ENCODE measurements around the gene STXBP4. TPM values are rescaled to one million over a fixed set of nuclear protein-coding genes. Genes with fewer than 3 reads are reported as not detected.

STXBP4 gene
- total and polyA plus RNA-seq, 7 experiments from 2014 or later = 3.2 to 12.1 (median 8.6) TPM

GRCh38 chr17:55005520-55005919, 37.0 kb downstream of the STXBP4 start:
- ChIA-PET POLR2A (no interaction called here), CTCF (interaction anchor here (1.3 kb wide), 2 partner anchors 12 to 14 kb away, joined by 3 to 9 read pairs; no protein-coding TSS in a partner anchor)
- no peaks in the 10 kb centered on the region for H3K4me1 ChIP-seq (ENCODE audit: control insufficient read depth in 2 of 2, insufficient read depth in 2 of 2, low read length in 2 of 2)
- H3K27me3 ChIP-seq (ENCODE audit: control insufficient read depth in 2 of 2, insufficient read depth in 2 of 2, low read length in 2 of 2) = peaks cover 0 to 3% of the 10 kb centered on the region in 2 donors
- Mint-ChIP-seq H3K4me3 (no peak overlapping the region), H3K36me3 (peaks cover 0 to 17% (median 10%) of the 10 kb centered on the region in 5 donors), H3K4me1 (peaks cover 0 to 2% (median 0%) of the 10 kb centered on the region in 7 donors), H3K27me3 (no peaks in the 10 kb centered on the region), H3K27ac (no peak overlapping the region), H3K9me3 (no peaks in the 10 kb centered on the region)
- DNase-seq (peak in 3 of 9 donors; percentile 1 to 3 (median 2)), ATAC-seq (no peak)
- no peaks in the 10 kb centered on the region for H3K36me3 ChIP-seq (ENCODE audit: control insufficient read depth in 2 of 3, insufficient read depth in 3 of 3, low read length in 3 of 3)
- no peak overlapping the region for H3K4me3 ChIP-seq (ENCODE audit: low read length)
- no peak overlapping the region for H3K27ac ChIP-seq (ENCODE audit: low read depth, low read length)
- H3K9me3 ChIP-seq (ENCODE audit: control insufficient read depth in 2 of 3, low read length in 3 of 3) = no peaks in the 10 kb centered on the region
- intact Hi-C loops (cut with micrococcal nuclease) = no loop called here

GRCh38 chr17:55023626-55024025, 55.1 kb downstream of the STXBP4 start:
- no peaks in the 10 kb centered on the region for H3K9me3 ChIP-seq (ENCODE audit: control insufficient read depth in 2 of 3, low read length in 3 of 3)
- no peak overlapping the region for H3K4me3 ChIP-seq (ENCODE audit: low read length)
- H3K36me3 ChIP-seq (ENCODE audit: control insufficient read depth in 2 of 3, insufficient read depth in 3 of 3, low read length in 3 of 3) = no peaks in the 10 kb centered on the region
- POLR2A ChIA-PET = no interaction called here
- intact Hi-C loops (cut with micrococcal nuclease) = no loop called here
- no peaks in the 10 kb centered on the region for H3K4me1 ChIP-seq (ENCODE audit: control insufficient read depth in 2 of 2, insufficient read depth in 2 of 2, low read length in 2 of 2)
- no peak overlapping the region for H3K27ac Mint-ChIP-seq
- H3K27ac ChIP-seq (ENCODE audit: low read depth, low read length) = no peak overlapping the region
- peaks cover 0 to 23% (median 10%) of the 10 kb centered on the region in 5 donors for H3K36me3 Mint-ChIP-seq
- ATAC-seq (no peak), DNase-seq (no peak)
- H3K27me3 ChIP-seq (ENCODE audit: control insufficient read depth in 2 of 2, insufficient read depth in 2 of 2, low read length in 2 of 2) = no peaks in the 10 kb centered on the region
- CTCF ChIA-PET = no interaction called here
- no peaks in the 10 kb centered on the region for H3K27me3 Mint-ChIP-seq
- no peaks in the 10 kb centered on the region for H3K4me1 Mint-ChIP-seq
- H3K4me3 Mint-ChIP-seq = no peak overlapping the region
- peaks cover 0 to 2% (median 0%) of the 10 kb centered on the region in 11 donors for H3K9me3 Mint-ChIP-seq

- intact Hi-C loops (cut with micrococcal nuclease) = loop anchor here in 1 of 2 donors (1.0 to 5.0 kb wide), 2 partner anchors 54 to 70 kb away; partner anchors contain the start of genes COX11 and STXBP4
- Mint-ChIP-seq H3K36me3 (peaks cover 0 to 11% (median 9%) of the 10 kb centered on the region in 5 donors), H3K27ac (peak overlapping the region in 1 of 9 donors; percentile 25), H3K27me3 (no peaks in the 10 kb centered on the region), H3K9me3 (peaks cover 0 to 3% (median 0%) of the 10 kb centered on the region in 11 donors), H3K4me3 (no peak overlapping the region), H3K4me1 (peaks cover 0 to 22% (median 0%) of the 10 kb centered on the region in 7 donors)
- CTCF ChIA-PET = no interaction called here
- no peaks in the 10 kb centered on the region for H3K4me1 ChIP-seq (ENCODE audit: control insufficient read depth in 2 of 2, insufficient read depth in 2 of 2, low read length in 2 of 2)
- no peak for ATAC-seq
- peak in 1 of 9 donors; percentile 32 for DNase-seq
- no peak overlapping the region for H3K27ac ChIP-seq (ENCODE audit: low read depth, low read length)
- H3K36me3 ChIP-seq (ENCODE audit: control insufficient read depth in 2 of 3, insufficient read depth in 3 of 3, low read length in 3 of 3) = no peaks in the 10 kb centered on the region
- no peak overlapping the region for H3K4me3 ChIP-seq (ENCODE audit: low read length)
- no peaks in the 10 kb centered on the region for H3K9me3 ChIP-seq (ENCODE audit: control insufficient read depth in 2 of 3, low read length in 3 of 3)
- H3K27me3 ChIP-seq (ENCODE audit: control insufficient read depth in 2 of 2, insufficient read depth in 2 of 2, low read length in 2 of 2) = no peaks in the 10 kb centered on the region
- POLR2A ChIA-PET = no interaction called here
Observed at GRCh38 chr17:55037828-55038227, 69.3 kb downstream of the STXBP4 start.

- Mint-ChIP-seq H3K27ac (no peak overlapping the region), H3K36me3 (peaks cover 0 to 12% (median 9%) of the 10 kb centered on the region in 5 donors), H3K4me3 (no peak overlapping the region), H3K9me3 (peaks cover 0 to 3% (median 0%) of the 10 kb centered on the region in 11 donors), H3K4me1 (peaks cover 0 to 22% (median 0%) of the 10 kb centered on the region in 7 donors), H3K27me3 (no peaks in the 10 kb centered on the region)
- no peaks in the 10 kb centered on the region for H3K27me3 ChIP-seq (ENCODE audit: control insufficient read depth in 2 of 2, insufficient read depth in 2 of 2, low read length in 2 of 2)
- H3K27ac ChIP-seq (ENCODE audit: low read depth, low read length) = no peak overlapping the region
- no peak overlapping the region for H3K4me3 ChIP-seq (ENCODE audit: low read length)
- DNase-seq (no peak), ATAC-seq (no peak)
- H3K36me3 ChIP-seq (ENCODE audit: control insufficient read depth in 2 of 3, insufficient read depth in 3 of 3, low read length in 3 of 3) = no peaks in the 10 kb centered on the region
- no peaks in the 10 kb centered on the region for H3K4me1 ChIP-seq (ENCODE audit: control insufficient read depth in 2 of 2, insufficient read depth in 2 of 2, low read length in 2 of 2)
- intact Hi-C loops (cut with micrococcal nuclease) = loop anchor here in 1 of 2 donors (1.0 to 5.0 kb wide), 2 partner anchors 54 to 70 kb away; partner anchors contain the start of genes COX11 and STXBP4
- ChIA-PET CTCF (no interaction called here), POLR2A (no interaction called here)
- no peaks in the 10 kb centered on the region for H3K9me3 ChIP-seq (ENCODE audit: control insufficient read depth in 2 of 3, low read length in 3 of 3)
Observed at GRCh38 chr17:55038291-55038690, 69.7 kb downstream of the STXBP4 start.

- Mint-ChIP-seq H3K27me3 (no peaks in the 10 kb centered on the region), H3K27ac (no peak overlapping the region), H3K9me3 (peaks cover 0 to 3% (median 0%) of the 10 kb centered on the region in 11 donors), H3K4me3 (no peak overlapping the region), H3K4me1 (peaks cover 0 to 22% (median 0%) of the 10 kb centered on the region in 7 donors), H3K36me3 (peaks cover 0 to 23% (median 20%) of the 10 kb centered on the region in 5 donors)
- Histone ChIP-seq H3K4me3 (ENCODE audit: low read length) (no peak overlapping the region), H3K36me3 (ENCODE audit: control insufficient read depth in 2 of 3, insufficient read depth in 3 of 3, low read length in 3 of 3) (no peaks in the 10 kb centered on the region), H3K9me3 (ENCODE audit: control insufficient read depth in 2 of 3, low read length in 3 of 3) (no peaks in the 10 kb centered on the region), H3K27me3 (ENCODE audit: control insufficient read depth in 2 of 2, insufficient read depth in 2 of 2, low read length in 2 of 2) (no peaks in the 10 kb centered on the region), H3K4me1 (ENCODE audit: control insufficient read depth in 2 of 2, insufficient read depth in 2 of 2, low read length in 2 of 2) (no peaks in the 10 kb centered on the region), H3K27ac (ENCODE audit: low read depth, low read length) (no peak overlapping the region)
- no peak for ATAC-seq
- ChIA-PET POLR2A (no interaction called here), CTCF (no interaction called here)
- DNase-seq = no peak
- intact Hi-C loops (cut with micrococcal nuclease) = no loop called here
Observed at GRCh38 chr17:55040611-55041010, 72.0 kb downstream of the STXBP4 start.

- intact Hi-C loops (cut with micrococcal nuclease) = loop anchor here (2.0 to 5.0 kb wide), 3 partner anchors 243 to 293 kb away; no protein-coding TSS in a partner anchor
- no peak overlapping the region for H3K4me3 ChIP-seq (ENCODE audit: low read length)
- CTCF ChIA-PET = no interaction called here
- H3K36me3 Mint-ChIP-seq = peaks cover 0 to 28% (median 18%) of the 10 kb centered on the region in 5 donors
- H3K9me3 ChIP-seq (ENCODE audit: control insufficient read depth in 2 of 3, low read length in 3 of 3) = no peaks in the 10 kb centered on the region
- H3K27ac Mint-ChIP-seq = no peak overlapping the region
- no peaks in the 10 kb centered on the region for H3K4me1 ChIP-seq (ENCODE audit: control insufficient read depth in 2 of 2, insufficient read depth in 2 of 2, low read length in 2 of 2)
- DNase-seq (no peak), ATAC-seq (no peak)
- POLR2A ChIA-PET = no interaction called here
- no peaks in the 10 kb centered on the region for H3K27me3 Mint-ChIP-seq
- peaks cover 0 to 11% (median under 1%) of the 10 kb centered on the region in 11 donors for H3K9me3 Mint-ChIP-seq
- no peaks in the 10 kb centered on the region for H3K36me3 ChIP-seq (ENCODE audit: control insufficient read depth in 2 of 3, insufficient read depth in 3 of 3, low read length in 3 of 3)
- H3K4me3 Mint-ChIP-seq = no peak overlapping the region
- H3K27me3 ChIP-seq (ENCODE audit: control insufficient read depth in 2 of 2, insufficient read depth in 2 of 2, low read length in 2 of 2) = no peaks in the 10 kb centered on the region
- no peak overlapping the region for H3K27ac ChIP-seq (ENCODE audit: low read depth, low read length)
- no peaks in the 10 kb centered on the region for H3K4me1 Mint-ChIP-seq
Observed at GRCh38 chr17:55053855-55054254, 85.3 kb downstream of the STXBP4 start.

- Mint-ChIP-seq H3K9me3 (peaks cover 0 to 5% (median 0%) of the 10 kb centered on the region in 11 donors), H3K4me3 (no peak overlapping the region), H3K36me3 (peaks cover 0 to 23% (median 13%) of the 10 kb centered on the region in 5 donors), H3K4me1 (no peaks in the 10 kb centered on the region), H3K27ac (no peak overlapping the region), H3K27me3 (no peaks in the 10 kb centered on the region)
- Histone ChIP-seq H3K9me3 (ENCODE audit: control insufficient read depth in 2 of 3, low read length in 3 of 3) (no peaks in the 10 kb centered on the region), H3K27me3 (ENCODE audit: control insufficient read depth in 2 of 2, insufficient read depth in 2 of 2, low read length in 2 of 2) (no peaks in the 10 kb centered on the region), H3K36me3 (ENCODE audit: control insufficient read depth in 2 of 3, insufficient read depth in 3 of 3, low read length in 3 of 3) (no peaks in the 10 kb centered on the region), H3K4me3 (ENCODE audit: low read length) (no peak overlapping the region), H3K27ac (ENCODE audit: low read depth, low read length) (no peak overlapping the region), H3K4me1 (ENCODE audit: control insufficient read depth in 2 of 2, insufficient read depth in 2 of 2, low read length in 2 of 2) (no peaks in the 10 kb centered on the region)
- ChIA-PET POLR2A (no interaction called here), CTCF (no interaction called here)
- DNase-seq = no peak
- ATAC-seq = no peak
- intact Hi-C loops (cut with micrococcal nuclease) = loop anchor here (5.0 kb wide), 2 partner anchors 243 to 293 kb away; no protein-coding TSS in a partner anchor
Observed at GRCh38 chr17:55054429-55054828, 85.9 kb downstream of the STXBP4 start.
